Left colon (tissue), 2 donors: ENCODE measurements around the gene AKT1. TPM values are rescaled to one million over a fixed set of nuclear protein-coding genes. Genes with fewer than 3 reads are reported as not detected.
"Not testable (repeated sequence)": the region's sequence is repeated elsewhere in the genome, so short reads cannot be mapped to it uniquely, and the experiment has no call there.

Source experiments
- ATAC-seq: fragments of 200-7000 bp; cut with Tn5 transposase; one replicate; pipeline ENCODE4 v1.9.1; 2020; ENCODE audit warnings: mild to moderate bottlenecking, moderate library complexity
- DNase-seq, 2 donors: peaks; one replicate each; pipeline ENCODE4 v3.0.0-alpha.2; 2020
- intact Hi-C, 2 donors: fragments of 100-400 bp; cut with DNase I in 1 of 2; cut with micrococcal nuclease in 1 of 2; formaldehyde crosslinking; loops; one replicate each; pipeline versions ENCODE4 v1.11.2 to v1.14.0; 2022; cut with DNase I, micrococcal nuclease
- long read RNA-seq: library from polyadenylated mRNA; unstranded; transcript quantifications from one replicate; pipeline ENCODE4 v2.0.0, GENCODE V29; 2021
- total RNA-seq, 2 donors: library from RNA; stranded (reverse); fragmentation: NEBNext Ultra II Directional; extraction: Animal tissue kit (Norgen Biotek cat#: 25700); gene quantifications; one replicate each; pipeline ENCODE4 v1.2.1, GENCODE V29; 2021
- donor health status: DM: no; HTN: no; CAD: no.
- donor health status: DM: yes; HTN: yes; CAD: no.

AKT1 gene
- total RNA-seq = 100 to 1,000 TPM; 132 to 135 TPM
- long read RNA-seq, transcript AKT1-201 (15 exons, 2,866 nt) = minor isoform, 10 of 522 reads
- long read RNA-seq, transcript AKT1-220 (15 exons, 2,742 nt) = minor isoform, 18 of 522 reads
- long read RNA-seq, transcript AKT1-203 (14 exons, 2,710 nt) = major isoform, 389 of 522 reads
- long read RNA-seq, transcript AKT1-208 (13 exons, 3,916 nt) = minor isoform, 6 of 522 reads
- long read RNA-seq, partial matches to known transcripts = 31 of 522 reads
- long read RNA-seq, other reads (novel, unspliced or antisense) = 61 of 522 reads

DNA sequence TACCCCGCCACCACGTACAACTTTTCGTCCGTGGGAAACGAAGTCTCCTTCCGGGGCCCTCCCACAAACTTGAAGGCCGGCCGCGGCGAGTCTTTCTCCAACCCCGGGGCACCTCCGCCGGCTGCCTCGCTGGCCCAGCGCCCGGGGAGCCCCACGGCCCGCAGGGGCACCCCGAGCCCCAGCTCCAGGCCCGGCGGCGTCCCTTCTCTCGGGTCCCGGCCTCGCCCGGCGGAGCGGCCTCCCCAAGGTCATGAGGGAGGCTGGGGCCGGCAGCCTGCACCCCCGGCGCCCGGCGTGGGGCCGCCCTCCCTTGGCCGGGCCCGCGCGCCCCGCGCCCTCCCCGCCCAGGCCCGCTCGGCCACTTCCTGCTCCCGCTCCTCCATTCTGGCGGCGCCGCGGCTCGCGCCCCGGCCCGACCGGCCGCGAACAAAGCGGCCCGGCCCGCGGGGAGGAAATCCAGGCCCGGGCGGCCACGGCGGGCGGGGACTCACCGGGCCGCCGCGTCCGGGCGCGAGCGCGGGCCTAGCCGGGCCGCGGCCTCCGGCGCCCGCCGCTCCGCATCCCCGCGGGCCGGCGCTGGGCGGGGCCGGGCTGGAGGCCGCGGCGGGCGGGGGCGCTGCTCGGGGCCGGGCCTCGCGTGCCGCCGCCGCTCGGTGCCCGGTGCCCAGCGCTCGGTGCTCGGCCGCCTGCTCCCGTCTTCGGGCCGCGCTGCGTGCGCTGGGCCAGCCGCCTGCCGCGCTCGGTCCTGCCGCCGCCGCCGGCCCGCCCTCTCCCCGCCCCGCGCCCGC, at the start of gene AKT1:
TSS of gene AKT1 (minus strand) at position 756 of the 788 bp plus-strand sequence. CDS start 3,105 bp downstream, outside the sequence.
- ATAC-seq = peak; percentile 46
- peak in 1 of 2 donors; percentile 57 for DNase-seq
- intact Hi-C loops = no loop called here

DNA sequence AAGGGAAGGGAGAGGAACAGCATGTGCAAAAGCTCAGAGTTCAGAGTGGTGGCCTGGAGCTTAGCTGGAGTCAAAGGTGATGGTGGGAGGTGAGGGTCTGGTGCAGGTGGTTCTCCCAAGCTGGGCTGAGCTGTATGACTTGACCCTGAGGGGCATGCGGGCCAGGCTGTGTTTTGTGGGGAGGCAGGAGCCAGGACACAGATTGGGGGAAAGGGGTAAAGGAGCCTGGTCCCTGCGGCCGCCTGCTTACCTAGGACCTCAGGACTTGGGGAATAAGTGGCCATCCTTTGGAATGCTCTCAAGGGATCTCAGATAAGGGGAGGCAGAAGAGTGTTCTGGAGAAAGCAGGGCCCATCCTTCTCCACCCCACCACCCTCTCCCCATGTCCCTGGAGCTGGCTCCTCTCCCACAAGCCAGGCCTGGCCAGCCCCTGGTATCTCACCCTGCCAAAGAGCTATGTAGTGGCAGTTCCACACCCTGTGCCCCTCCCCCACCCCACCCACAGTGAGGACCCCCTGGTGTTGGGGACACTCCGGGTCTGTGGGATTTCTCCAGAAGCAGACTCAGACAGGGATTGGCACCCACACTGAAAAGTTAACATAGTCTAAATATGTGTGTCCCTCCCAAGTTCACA, 49.6 kb upstream of the AKT1 start:
- intact Hi-C loops = no loop called here
- ATAC-seq (no peak), DNase-seq (peak in 1 of 2 donors; percentile 12)

DNA sequence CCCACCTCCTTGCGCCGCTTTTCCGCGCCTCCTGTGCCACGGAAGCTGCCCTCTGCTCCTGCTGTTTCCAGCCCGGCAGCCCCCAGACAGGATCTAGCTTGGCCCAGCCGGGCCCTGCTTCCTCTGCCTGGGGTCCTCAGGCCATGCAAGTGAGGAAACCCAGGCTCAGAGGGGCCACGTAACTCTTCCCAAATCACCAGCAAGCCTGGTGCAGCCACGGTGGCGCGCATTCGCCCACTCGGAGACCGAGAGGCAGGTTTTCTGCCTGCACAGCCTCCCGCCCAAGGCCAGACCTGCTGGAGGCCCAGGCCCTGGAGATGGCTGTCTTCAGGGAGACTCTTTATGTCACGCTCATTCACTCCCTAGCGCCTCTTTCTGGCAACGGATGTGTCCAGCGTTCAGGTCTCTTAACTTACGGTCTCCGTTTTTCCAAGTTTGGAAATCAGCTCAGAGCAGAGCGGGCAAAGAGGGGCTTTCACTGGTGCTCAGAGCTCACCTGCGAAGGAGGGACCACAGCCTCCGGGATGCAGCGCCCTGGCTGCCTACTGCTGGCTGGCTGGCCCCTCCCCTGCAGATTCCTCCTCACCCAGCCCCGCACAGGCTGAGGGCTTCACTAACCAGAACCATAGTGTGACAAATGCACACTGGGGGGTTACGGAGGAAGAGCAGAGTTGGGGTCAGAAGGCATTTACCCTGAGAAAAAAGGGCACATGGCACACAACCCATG, 48.9 kb upstream of the AKT1 start:
- intact Hi-C loops = no loop called here
- DNase-seq (peak in 1 of 2 donors; percentile 15), ATAC-seq (peak; percentile 26)

DNA sequence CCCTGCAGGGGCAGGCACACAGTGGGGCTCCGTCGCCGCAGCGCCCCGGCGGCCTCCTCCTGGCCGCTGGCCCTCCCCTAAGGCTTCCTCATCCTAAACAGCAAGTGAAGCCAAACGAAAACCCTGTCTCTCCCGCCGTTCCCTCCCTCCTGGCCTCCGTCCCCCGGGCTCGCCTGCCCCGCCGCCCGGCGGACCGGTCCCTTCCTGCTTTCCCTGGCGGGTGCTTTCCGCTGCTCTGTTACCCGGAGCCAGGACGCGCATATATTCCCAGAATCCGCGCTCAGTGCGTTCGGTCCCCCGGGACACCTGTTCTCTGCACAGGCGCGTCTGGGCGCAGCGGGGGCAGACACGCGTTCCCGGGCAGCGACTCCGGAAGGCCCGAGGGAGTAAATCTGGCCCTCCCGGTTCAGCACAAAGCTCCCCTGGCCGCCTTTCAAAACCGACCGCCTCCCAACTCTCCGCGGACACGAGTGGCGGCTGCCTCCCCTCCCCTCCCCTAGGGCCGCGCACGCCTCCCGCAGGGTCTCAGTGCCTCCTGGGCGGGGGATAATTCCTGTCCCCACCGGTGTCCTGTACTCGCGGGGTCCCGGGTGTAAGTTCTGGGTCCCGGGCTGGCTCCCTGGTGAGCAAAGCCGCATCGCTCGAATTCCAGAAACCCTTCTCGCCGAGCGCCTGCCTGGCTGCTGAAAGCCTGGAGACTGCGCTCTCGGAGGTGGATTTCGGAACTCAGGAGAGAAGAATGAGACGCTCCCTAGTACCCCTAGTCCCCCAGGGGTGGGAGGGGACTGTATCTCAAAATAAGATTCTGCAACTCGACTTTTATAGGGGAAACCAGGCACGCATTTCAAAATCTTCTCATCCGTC, 48.1 kb upstream of the AKT1 start:
- DNase-seq = peak in 1 of 2 donors; percentile 15
- intact Hi-C loops = no loop called here
- peak; percentile 37 for ATAC-seq

DNA sequence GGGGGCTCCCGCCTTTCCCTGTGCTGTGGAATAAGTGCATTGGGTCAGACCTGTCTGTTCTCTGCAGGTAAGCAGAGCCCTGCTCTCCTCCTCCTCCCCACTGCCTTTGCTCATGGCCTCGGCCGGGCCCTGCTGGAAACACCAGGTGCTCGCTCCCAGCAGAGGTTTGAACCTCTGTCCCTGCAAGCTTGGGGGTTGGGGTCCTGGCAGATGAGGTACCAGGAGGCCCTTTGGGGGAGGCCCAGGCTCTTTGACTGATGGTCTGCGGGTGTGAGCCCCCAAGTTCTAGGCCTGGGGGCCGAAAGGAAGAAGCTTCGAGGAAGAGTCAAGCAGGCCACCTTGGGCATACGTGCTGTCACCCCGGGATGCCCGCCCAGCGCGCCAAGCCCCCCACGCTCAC, 47.5 kb upstream of the AKT1 start:
- ATAC-seq = no peak
- intact Hi-C loops = no loop called here
- DNase-seq = peak in 1 of 2 donors; percentile 6

DNA sequence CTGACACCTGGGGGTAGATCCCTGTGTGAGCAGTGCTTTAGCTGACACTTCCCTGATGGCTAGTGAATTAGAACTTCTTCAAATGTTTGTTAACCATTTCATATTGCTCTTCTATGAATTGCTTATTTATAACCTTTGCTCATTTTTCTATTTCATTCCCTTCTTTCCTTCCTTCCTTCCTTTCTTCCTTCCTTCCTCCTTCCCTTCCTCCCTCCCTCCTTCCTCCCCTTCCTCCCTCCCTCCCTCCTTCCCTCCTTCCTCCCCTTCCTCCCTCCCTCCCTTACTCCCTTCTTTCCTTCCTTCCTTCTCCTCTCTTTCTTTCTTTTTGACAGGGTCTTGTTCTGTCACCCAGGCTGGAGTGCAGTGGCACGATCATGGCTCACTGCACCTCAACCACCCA, 46.2 kb upstream of the AKT1 start:
- no peak for ATAC-seq

DNA sequence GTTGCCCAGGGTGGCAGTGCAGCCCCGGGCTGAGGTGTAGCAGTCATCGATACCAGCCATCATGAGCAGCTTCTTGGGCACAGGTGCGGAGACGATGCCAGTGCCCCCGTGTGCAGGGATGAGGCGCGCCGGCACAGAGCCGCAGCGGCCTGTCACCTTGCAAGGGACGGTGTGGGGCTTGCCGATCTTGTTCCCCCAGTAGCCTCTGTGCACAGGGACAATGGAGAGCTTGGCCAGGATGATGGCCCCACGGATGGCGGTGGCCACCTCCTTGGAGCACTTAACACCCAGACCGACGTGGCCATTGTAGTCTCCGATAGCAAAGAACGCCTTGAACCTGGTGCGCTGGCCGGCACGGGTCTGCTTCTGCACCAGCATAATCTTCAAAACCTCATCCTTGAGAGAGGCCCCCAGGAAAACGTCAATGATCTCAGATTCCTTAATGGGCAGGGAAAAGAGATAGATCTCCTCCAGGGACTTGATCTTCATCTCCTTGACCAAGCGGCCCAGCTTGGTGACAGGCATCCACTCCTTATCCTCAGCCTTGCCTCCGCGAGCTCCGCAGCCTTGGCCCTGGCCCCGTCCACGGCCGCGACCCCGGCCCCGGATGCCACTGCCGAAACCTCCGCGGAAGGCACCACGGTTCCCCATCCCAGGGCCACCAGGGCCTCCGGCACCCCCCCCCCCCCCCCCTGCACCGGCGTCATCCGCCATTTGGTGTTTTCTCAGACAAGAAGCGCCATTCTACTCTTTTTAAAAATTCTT, 40.8 kb upstream of the AKT1 start:
- intact Hi-C loops, ATAC-seq: not testable (repeated sequence)
- DNase-seq = peak in 1 of 2 donors; percentile 5

More for the DNA sequence above, 46.2 kb upstream of the AKT1 start:
- DNase-seq = no peak
- intact Hi-C loops = no loop called here

DNA sequence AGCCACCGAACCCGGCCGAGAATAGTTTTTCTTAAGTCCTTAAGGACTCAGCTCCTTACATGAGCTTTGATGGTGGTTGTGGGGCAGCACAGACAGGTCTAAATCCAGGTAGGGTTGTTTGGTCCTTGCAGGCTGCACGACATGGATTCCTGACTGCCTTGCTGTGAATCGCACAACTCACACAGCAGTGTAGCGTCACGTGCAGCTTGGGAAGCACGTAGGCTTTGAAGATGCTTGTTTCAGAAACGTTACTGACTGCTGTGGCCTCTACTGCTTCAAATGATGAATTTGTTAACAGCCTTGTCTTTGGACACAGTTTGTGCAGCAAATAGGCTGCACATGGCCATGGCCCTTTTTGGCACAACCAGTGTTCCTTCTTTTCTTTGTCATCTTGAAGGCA, 35.2 kb upstream of the AKT1 start:
- intact Hi-C loops = no loop called here
- no peak for ATAC-seq
- DNase-seq = peak in 1 of 2 donors; percentile 8

DNA sequence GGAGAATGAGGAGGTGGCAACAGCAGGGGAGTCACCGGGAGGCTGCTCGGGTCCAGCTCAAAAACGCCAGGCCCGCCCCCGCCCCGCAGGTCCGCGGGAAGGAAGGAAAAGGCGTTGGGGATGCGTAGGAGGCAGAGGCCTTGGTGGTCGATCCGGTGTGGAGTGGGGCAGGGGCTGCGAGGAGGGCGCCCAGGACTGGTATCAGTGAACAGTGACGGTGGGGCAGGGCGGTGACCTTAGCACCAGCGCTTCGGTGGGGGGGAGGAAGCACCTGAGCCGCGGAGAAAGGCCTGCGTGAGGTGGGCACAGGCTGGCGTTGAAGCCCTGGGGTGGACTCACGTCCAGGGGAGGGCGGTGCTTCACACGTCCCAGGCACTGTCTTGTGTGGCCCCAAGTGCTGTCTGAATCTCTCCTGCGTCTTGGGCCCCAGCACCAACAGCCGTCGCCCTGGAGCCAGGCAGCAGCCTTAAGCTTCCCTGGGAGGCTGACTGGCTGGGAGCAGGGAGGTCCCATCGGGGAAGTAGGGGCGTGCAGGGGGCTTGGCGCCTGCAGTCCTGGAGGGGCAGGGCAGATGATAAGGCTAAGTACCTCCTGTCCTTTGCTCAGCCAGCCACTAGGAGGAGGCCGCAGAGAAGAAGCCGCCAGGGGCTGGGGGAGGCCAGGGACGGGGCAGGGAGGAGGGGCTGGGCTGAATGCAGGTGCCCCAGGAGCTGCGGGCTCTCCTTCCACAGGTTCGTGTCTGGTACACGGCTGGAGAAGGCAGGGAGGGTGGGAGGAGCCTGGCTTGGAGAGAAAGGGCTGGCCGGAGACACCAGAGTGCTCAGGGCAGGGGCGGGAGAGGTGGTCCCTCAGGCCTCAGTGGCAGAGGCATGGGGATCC, 31.9 kb upstream of the AKT1 start:
- peak; percentile 54 to 61 for DNase-seq
- intact Hi-C loops = no loop called here
- peak; percentile 60 for ATAC-seq

DNA sequence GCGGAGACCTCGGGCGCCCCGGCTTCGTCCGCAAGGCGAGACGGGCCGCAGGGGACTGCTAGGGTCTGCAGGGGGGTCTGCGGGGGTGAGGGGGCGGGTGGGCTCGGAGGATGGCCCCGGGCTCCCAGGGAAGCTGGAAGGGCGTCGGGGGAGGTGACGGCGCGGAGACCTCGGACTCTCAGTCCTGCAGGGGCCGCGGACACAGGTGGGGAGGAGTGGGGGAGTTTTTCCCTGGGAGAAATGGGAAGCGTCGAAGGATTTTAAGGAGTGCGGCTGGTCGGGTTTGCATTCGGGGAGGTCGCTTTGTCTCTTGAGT, 31.3 kb upstream of the AKT1 start:
- intact Hi-C loops = no loop called here
- DNase-seq = no peak
- no peak for ATAC-seq

DNA sequence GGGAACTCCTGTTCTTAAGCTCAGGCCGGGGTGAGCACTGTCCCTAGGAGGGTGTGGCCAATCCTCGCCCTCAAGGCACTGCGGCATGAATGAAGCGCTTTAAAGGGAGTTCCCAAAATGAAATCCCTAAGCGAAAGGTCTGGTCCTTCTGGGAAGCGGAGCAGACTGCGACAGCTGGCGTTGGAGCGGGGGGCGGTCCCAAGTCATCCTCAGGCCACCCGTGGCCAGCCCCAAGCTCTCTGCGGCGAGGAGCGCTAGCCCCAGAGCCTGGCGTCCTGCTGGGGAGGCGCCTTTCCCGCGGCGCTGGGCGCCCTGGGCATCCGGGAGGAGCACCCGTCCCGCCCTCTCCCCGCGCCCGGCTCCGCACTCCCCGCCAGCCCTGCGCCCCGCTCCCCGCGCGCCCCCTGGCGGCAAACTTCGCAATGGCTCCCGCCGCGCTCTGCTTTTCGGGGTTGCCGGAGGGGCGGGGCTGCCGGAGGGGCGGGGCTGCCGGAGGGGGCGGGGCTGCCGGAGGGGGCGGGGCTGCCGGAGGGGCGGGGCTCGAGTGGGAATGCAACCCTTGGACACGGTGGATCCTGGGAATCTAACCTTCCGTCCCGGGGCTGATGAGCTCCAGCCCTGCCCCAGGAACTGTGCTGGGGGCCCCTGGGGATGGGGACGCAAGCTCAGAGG, 30.8 kb upstream of the AKT1 start:
- DNase-seq (peak; percentile 85 to 95), ATAC-seq (peak; percentile 86)
- intact Hi-C loops = no loop called here

DNA sequence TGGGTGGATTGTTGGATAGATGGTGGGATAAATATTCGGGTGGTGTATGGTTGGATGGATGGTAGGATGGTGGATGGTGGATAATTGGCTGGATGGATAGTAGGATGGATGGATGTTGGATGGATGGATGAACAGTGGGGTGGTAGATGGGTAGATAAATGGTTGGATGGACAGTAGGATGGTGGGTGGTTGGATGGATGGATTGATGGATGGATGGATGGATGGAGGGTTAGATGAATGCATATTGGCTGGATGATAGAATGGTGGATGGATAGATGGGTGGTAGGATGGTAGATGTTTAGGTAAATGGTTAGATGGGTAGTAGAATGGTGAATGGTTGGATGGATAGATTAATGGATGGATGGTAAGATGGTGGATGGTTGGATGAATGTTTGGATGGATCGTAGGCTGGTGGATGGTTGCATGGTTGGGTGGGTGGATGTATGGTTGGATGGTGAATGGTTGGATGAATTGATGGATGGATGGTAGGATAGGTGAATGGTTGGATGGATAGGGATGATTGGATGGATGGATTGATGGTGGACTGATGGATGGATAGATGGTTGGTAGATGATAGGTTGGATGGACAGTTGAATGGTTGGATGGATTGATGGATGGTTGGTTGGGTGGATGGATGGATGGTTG, 28.9 kb upstream of the AKT1 start:
- DNase-seq (peak in 1 of 2 donors; percentile 2), ATAC-seq (no peak)
- intact Hi-C loops = loop anchor here in 1 of 2 donors (5.0 kb wide), 1 partner anchor 57 kb away; no protein-coding TSS in a partner anchor

DNA sequence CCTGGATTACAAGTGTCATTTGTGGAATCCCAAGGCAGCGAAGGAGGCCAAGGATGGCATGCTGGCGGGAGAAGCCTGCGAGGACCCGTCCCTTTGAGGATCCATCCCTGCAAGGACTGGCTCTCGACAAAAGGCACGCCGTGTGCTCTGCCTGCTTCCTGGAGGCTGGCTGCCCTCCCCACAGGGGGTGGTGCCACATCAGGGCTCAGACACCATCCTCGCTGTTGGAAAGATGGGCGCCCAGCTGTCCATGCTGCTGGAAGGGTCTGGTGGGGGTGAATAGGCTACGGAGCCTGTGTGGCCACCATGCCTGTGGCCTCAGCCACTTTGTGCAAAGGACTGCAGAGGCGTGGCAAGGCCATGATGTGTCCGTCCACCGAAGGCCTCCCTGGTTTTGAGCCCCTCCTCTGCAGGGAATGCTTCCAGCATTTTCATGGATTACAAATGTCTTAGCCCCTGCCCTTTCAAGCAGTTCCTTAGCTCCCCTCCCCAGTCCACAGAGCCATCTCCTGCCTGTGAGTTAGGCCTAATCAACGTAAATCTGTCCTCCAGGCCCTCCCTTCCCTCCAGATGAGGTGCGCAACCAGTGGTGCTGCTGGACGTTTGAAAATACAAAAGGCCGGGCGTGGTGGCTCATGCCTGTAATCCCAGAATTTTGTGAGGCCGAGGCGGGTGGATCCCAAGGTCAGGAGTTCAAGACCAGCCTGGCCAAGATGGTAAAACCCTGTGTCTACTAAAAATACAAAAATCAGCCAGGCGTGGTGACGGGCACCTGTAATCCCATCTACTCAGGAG, 27.5 kb upstream of the AKT1 start:
- intact Hi-C loops = loop anchor here in 1 of 2 donors (5.0 kb wide), 1 partner anchor 56 kb away; no protein-coding TSS in a partner anchor
- DNase-seq (peak in 1 of 2 donors; percentile 12), ATAC-seq (no peak)

DNA sequence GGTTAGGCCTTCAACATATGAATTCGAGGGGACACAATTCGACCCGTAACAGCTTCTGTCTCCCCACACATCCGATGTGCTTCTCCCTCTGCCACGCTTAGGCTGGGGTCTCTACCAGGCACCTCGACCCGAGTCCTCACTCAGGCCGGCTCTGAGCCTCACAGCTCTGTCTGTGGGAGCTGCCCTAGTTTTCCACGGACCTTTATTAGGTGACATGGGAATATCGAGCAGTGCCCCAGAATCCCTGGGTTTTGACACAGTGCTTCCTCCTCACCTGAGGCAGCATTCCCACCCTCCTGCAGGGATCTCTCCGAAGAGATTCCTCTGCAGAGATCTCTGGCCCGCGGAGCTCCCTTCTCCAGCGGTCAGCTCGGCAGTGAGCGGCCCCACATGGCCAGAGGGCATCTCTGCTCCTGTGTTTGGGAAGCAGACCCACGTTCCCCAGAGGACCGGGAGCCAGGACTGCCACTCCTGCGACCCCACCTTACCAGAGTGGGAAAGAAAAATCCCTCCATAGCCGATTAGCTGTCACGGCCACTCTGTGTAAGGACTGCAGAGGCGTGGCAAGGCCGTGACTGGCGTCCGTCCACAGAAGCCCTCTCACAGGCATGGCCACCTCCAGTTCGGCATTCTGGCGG, 26.5 kb upstream of the AKT1 start:
- peak in 1 of 2 donors; percentile 22 for DNase-seq
- ATAC-seq = no peak
- intact Hi-C loops = loop anchor here in 1 of 2 donors (5.0 kb wide), 1 partner anchor 55 kb away; no protein-coding TSS in a partner anchor
